SK-N-SH treated with all-trans-retinoic acid at 6 μM for 48 hours (cell line): ENCODE results near the gene C12orf54.
"Not testable (repeated sequence)": the region's sequence is repeated elsewhere in the genome, so short reads cannot be mapped to it uniquely, and the experiment has no call there.

Experiments used
- ATAC-seq: fragments of 200-7000 bp; cut with Tn5 transposase; 3 replicates; pipeline ENCODE4 v1.9.1; 2020; ENCODE audit warnings: mild to moderate bottlenecking, moderate library complexity
- ARNTL ChIP-seq: fragments of 450-650 bp; formaldehyde crosslinking; IDR thresholded peaks from 2 replicates; pipeline ENCODE4 v1.5.0; 2020; ENCODE audit warnings: low read depth, mild to moderate bottlenecking, moderate library complexity, borderline replicate concordance
- BACH2 ChIP-seq: fragments of 250-450 bp; sonication (Bioruptor Pico); IDR thresholded peaks from 2 replicates; pipeline ENCODE4 v1.9.0; 2021; ENCODE audit warnings: mild to moderate bottlenecking, borderline replicate concordance
- CSDC2 ChIP-seq: fragments of 250-450 bp; sonication (Bioruptor Pico); IDR thresholded peaks from 2 replicates; pipeline ENCODE4 v1.5.0; 2020; ENCODE audit warnings: mild to moderate bottlenecking, moderate library complexity
- ESRRG ChIP-seq: fragments of 250-450 bp; sonication (Bioruptor Pico); IDR thresholded peaks from 2 replicates; pipeline ENCODE4 v1.6.1; 2021; ENCODE audit warnings: mild to moderate bottlenecking
- GLIS3 ChIP-seq: fragments of 250-450 bp; sonication (Bioruptor Pico); IDR thresholded peaks from 2 replicates; pipeline ENCODE4 v1.5.0; 2020; ENCODE audit warnings: mild to moderate bottlenecking, moderate library complexity
- ISL1 ChIP-seq: fragments of 250-450 bp; sonication (Bioruptor Pico); IDR thresholded peaks from 2 replicates; pipeline ENCODE4 v2.1.2; 2022; ENCODE audit warnings: mild to moderate bottlenecking, moderate library complexity
- OSR1 ChIP-seq: fragments of 250-450 bp; sonication (Bioruptor Pico); IDR thresholded peaks from 2 replicates; pipeline ENCODE4 v1.8.0; 2022; ENCODE audit warnings: moderate library complexity, mild to moderate bottlenecking, inconsistent platforms
- POU6F1 ChIP-seq: fragments of 250-450 bp; sonication (Bioruptor Pico); IDR thresholded peaks from 2 replicates; pipeline ENCODE4 v1.8.0; 2021; ENCODE audit warnings: low read depth, mild to moderate bottlenecking, moderate library complexity, borderline replicate concordance
- PPARA ChIP-seq: fragments of 250-450 bp; sonication (Bioruptor Pico); IDR thresholded peaks from 2 replicates; pipeline ENCODE4 v1.5.0; 2020; ENCODE audit warnings: mild to moderate bottlenecking, borderline replicate concordance
- RARB ChIP-seq: fragments of 250-450 bp; sonication (Bioruptor Pico); IDR thresholded peaks from 2 replicates; pipeline ENCODE4 v1.8.0; 2021; ENCODE audit warnings: mild to moderate bottlenecking, moderate library complexity
- SNAI2 ChIP-seq: fragments of 250-450 bp; sonication (Bioruptor Pico); IDR thresholded peaks from 2 replicates; pipeline ENCODE4 v1.5.0; 2020; ENCODE audit warnings: mild to moderate bottlenecking, moderate library complexity
- TCF4 ChIP-seq: fragments of 250-450 bp; sonication (Bioruptor Pico); IDR thresholded peaks from 2 replicates; pipeline ENCODE4 v1.8.0; 2021; ENCODE audit warnings: mild to moderate bottlenecking, moderate library complexity, borderline replicate concordance
- ZFP3 ChIP-seq: fragments of 250-450 bp; sonication (Bioruptor Pico); IDR thresholded peaks from 2 replicates; pipeline ENCODE4 v1.5.0; 2020; ENCODE audit warnings: mild to moderate bottlenecking, moderate library complexity
- ZFP30 ChIP-seq: fragments of 450-650 bp; formaldehyde crosslinking; IDR thresholded peaks from 2 replicates; pipeline ENCODE4 v1.5.0; 2022; ENCODE audit warnings: mild to moderate bottlenecking, moderate library complexity
- ZNF565 ChIP-seq: fragments of 450-650 bp; formaldehyde crosslinking; conservative IDR thresholded peaks from 2 replicates; pipeline ENCODE4 v1.5.0; 2020; ENCODE audit warnings: low read depth, mild to moderate bottlenecking, moderate library complexity
- ZNF70 ChIP-seq: fragments of 450-650 bp; formaldehyde crosslinking; IDR thresholded peaks from 2 replicates; pipeline ENCODE4 v1.5.0; 2020; ENCODE audit warnings: mild to moderate bottlenecking, moderate library complexity
- ZNF8 ChIP-seq: fragments of 450-650 bp; formaldehyde crosslinking; IDR thresholded peaks from 2 replicates; pipeline ENCODE4 v1.5.0; 2020; ENCODE audit warnings: mild to moderate bottlenecking, moderate library complexity
- TF ChIP-seq, protein P1 (sequence below): fragments of 250-450 bp; sonication (Bioruptor Pico); IDR thresholded peaks from 2 replicates; pipeline ENCODE4 v1.5.1; 2021; ENCODE audit warnings: mild to moderate bottlenecking, moderate library complexity
- TF ChIP-seq, protein P2 (sequence below): fragments of 250-450 bp; sonication (Bioruptor Pico); IDR thresholded peaks from 2 replicates; pipeline ENCODE4 v1.8.0; 2020; ENCODE audit warnings: mild to moderate bottlenecking, moderate library complexity, borderline replicate concordance
- TF ChIP-seq, protein P3 (sequence below): fragments of 250-450 bp; sonication (Bioruptor Pico); IDR thresholded peaks from 2 replicates; pipeline ENCODE4 v1.5.1; 2020; ENCODE audit warnings: low read depth, mild to moderate bottlenecking, moderate library complexity
- TF ChIP-seq, protein P4 (sequence below): fragments of 250-450 bp; sonication (Bioruptor Pico); IDR thresholded peaks from 2 replicates; pipeline ENCODE4 v1.5.0; 2020; ENCODE audit warnings: mild to moderate bottlenecking, moderate library complexity

Gene C12orf54

DNA sequence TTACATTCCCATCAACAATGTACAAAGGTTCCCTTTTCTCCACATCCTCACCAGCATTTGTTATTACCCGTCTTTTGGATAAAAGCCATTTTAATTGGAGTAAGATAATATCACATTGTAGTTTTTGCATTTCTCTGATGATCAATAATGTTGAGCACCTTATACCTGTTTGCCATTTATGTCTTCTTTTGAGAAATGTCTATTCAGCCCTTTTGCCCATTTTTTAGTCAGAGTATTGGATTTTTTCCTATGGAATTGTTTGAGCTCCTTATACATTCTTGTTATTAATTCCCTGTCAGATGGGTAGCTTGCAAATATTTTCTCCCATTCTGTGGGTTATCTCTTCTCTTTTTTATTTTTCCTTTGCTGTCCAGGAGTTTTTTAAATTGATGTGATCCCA lies 32.4 kb downstream of the C12orf54 start:
- no peak for ATAC-seq
- no peak for TF ChIP-seq ARNTL
- TF ChIP-seq, protein P1, sequence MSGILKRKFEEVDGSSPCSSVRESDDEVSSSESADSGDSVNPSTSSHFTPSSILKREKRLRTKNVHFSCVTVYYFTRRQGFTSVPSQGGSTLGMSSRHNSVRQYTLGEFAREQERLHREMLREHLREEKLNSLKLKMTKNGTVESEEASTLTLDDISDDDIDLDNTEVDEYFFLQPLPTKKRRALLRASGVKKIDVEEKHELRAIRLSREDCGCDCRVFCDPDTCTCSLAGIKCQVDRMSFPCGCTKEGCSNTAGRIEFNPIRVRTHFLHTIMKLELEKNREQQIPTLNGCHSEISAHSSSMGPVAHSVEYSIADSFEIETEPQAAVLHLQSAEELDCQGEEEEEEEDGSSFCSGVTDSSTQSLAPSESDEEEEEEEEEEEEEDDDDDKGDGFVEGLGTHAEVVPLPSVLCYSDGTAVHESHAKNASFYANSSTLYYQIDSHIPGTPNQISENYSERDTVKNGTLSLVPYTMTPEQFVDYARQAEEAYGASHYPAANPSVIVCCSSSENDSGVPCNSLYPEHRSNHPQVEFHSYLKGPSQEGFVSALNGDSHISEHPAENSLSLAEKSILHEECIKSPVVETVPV = no peak
- no peak for TF ChIP-seq TCF4
- TF ChIP-seq SNAI2 (CRISPR knock-in tag) = no peak
- TF ChIP-seq ZFP30 = no peak
- TF ChIP-seq, protein P2, sequence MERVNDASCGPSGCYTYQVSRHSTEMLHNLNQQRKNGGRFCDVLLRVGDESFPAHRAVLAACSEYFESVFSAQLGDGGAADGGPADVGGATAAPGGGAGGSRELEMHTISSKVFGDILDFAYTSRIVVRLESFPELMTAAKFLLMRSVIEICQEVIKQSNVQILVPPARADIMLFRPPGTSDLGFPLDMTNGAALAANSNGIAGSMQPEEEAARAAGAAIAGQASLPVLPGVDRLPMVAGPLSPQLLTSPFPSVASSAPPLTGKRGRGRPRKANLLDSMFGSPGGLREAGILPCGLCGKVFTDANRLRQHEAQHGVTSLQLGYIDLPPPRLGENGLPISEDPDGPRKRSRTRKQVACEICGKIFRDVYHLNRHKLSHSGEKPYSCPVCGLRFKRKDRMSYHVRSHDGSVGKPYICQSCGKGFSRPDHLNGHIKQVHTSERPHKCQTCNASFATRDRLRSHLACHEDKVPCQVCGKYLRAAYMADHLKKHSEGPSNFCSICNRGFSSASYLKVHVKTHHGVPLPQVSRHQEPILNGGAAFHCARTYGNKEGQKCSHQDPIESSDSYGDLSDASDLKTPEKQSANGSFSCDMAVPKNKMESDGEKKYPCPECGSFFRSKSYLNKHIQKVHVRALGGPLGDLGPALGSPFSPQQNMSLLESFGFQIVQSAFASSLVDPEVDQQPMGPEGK (CRISPR knock-in tag) = no peak
- TF ChIP-seq ZNF8 (CRISPR knock-in tag) = no peak
- TF ChIP-seq PPARA (CRISPR knock-in tag) = no peak
- TF ChIP-seq CSDC2 (CRISPR knock-in tag) = no peak
- TF ChIP-seq OSR1 (CRISPR knock-in tag) = no peak
- TF ChIP-seq, protein P3, sequence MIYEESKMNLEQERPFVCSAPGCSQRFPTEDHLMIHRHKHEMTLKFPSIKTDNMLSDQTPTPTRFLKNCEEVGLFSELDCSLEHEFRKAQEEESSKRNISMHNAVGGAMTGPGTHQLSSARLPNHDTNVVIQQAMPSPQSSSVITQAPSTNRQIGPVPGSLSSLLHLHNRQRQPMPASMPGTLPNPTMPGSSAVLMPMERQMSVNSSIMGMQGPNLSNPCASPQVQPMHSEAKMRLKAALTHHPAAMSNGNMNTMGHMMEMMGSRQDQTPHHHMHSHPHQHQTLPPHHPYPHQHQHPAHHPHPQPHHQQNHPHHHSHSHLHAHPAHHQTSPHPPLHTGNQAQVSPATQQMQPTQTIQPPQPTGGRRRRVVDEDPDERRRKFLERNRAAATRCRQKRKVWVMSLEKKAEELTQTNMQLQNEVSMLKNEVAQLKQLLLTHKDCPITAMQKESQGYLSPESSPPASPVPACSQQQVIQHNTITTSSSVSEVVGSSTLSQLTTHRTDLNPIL (CRISPR knock-in tag) = no peak
- TF ChIP-seq POU6F1 (CRISPR knock-in tag) = no peak
- TF ChIP-seq ZFP3 (CRISPR knock-in tag) = no peak
- no peak for TF ChIP-seq BACH2 (CRISPR knock-in tag)
- no peak for TF ChIP-seq ZNF70
- TF ChIP-seq GLIS3 (CRISPR knock-in tag) = no peak
- no peak for TF ChIP-seq RARB
- no peak for TF ChIP-seq ESRRG (CRISPR knock-in tag)

DNA sequence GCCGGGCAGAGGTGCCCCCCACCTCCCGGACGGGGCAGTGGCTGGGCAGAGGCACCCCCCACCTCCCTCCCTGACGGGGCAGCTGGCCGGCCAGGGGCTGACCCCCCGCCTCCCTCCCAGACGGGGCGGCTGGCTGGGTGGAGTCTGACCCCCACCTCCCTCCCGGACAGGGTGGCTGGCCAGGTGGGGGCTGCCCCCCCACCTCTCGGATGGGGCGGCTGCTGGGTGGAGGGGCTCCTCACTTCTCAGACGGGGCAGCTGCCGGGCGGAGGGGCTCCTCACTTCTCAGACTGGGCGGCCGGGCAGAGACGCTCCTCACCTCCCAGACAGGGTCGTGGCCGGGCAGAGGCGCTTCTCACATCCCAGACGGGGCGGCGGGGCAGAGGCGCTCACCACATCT lies 38.1 kb downstream of the C12orf54 start:
- not testable (repeated sequence) for ATAC-seq

- TF ChIP-seq RARB (no peak), ZNF565 (no peak), ZFP3 (CRISPR knock-in tag) (no peak)
- no peak for ATAC-seq
These were observed 43.0 kb downstream of the C12orf54 start, which contains the start of gene OR8S1 for GRCh38 chr12:48525332-48525731. TSS of gene OR8S1 (plus strand) at chr12:48525632. CDS start at chr12:48525632, 0 bp downstream.

GRCh38 chr12:48527891-48528670 lies 45.8 kb downstream of the C12orf54 start:
- no peak for ATAC-seq
- TF ChIP-seq ZFP3 (CRISPR knock-in tag) (no peak), ARNTL (no peak), ESRRG (CRISPR knock-in tag) (no peak), OSR1 (CRISPR knock-in tag) (no peak), TCF4 (no peak), ZNF70 (no peak), ISL1 (CRISPR knock-in tag) (no peak), CSDC2 (CRISPR knock-in tag) (no peak), ZNF8 (CRISPR knock-in tag) (no peak), ZFP30 (no peak), BACH2 (CRISPR knock-in tag) (no peak)
- TF ChIP-seq, protein P4, sequence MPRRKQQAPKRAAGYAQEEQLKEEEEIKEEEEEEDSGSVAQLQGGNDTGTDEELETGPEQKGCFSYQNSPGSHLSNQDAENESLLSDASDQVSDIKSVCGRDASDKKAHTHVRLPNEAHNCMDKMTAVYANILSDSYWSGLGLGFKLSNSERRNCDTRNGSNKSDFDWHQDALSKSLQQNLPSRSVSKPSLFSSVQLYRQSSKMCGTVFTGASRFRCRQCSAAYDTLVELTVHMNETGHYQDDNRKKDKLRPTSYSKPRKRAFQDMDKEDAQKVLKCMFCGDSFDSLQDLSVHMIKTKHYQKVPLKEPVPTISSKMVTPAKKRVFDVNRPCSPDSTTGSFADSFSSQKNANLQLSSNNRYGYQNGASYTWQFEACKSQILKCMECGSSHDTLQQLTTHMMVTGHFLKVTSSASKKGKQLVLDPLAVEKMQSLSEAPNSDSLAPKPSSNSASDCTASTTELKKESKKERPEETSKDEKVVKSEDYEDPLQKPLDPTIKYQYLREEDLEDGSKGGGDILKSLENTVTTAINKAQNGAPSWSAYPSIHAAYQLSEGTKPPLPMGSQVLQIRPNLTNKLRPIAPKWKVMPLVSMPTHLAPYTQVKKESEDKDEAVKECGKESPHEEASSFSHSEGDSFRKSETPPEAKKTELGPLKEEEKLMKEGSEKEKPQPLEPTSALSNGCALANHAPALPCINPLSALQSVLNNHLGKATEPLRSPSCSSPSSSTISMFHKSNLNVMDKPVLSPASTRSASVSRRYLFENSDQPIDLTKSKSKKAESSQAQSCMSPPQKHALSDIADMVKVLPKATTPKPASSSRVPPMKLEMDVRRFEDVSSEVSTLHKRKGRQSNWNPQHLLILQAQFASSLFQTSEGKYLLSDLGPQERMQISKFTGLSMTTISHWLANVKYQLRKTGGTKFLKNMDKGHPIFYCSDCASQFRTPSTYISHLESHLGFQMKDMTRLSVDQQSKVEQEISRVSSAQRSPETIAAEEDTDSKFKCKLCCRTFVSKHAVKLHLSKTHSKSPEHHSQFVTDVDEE (CRISPR knock-in tag) = no peak
- TF ChIP-seq, protein P3 (CRISPR knock-in tag) = no peak
- TF ChIP-seq, protein P2 (CRISPR knock-in tag) = no peak
